H1 (cell line): ENCODE measurements around the gene UPF3A. TPM values are rescaled to one million over a fixed set of nuclear protein-coding genes. Genes with fewer than 3 reads are reported as not detected.

Source experiments
- CTCF ChIA-PET: fragments of 300-600 bp; sonication (Branson Sonifier 250); formaldehyde crosslinking; loops from one replicate; lab custom pipeline; 2021; ENCODE audit not compliant: partially characterized antibody; lab: Charles Lee
- POLR2A ChIA-PET: fragments of 300-600 bp; sonication (Branson Sonifier 250); formaldehyde crosslinking; loops from one replicate; lab custom pipeline; 2021; ENCODE audit warnings: inconsistent platforms; ENCODE audit not compliant: partially characterized antibody; lab: Charles Lee
- DNase-seq, 2 experiments: peaks; one replicate each; pipeline versions ENCODE4 v3.0.0 to v3.0.0-alpha.2; 2010 to 2022; ENCODE audit warnings: low spot score in 2 of 2, low read depth in 1 of 2, mixed read lengths in 1 of 2
- FAIRE-seq: peaks from 2 replicates; lab custom pipeline; 2011; peaks lifted over from hg19 to GRCh38; lab: Jason Lieb, UNC
- H2AFZ ChIP-seq: 2 replicates; pipeline ENCODE4 v1.8.1; 2012; ENCODE audit warnings: low read length, inconsistent platforms
- H2AK5ac ChIP-seq: 2 replicates; pipeline ENCODE4 v1.6.1; 2013; ENCODE audit warnings: low read depth, low read length
- H2BK120ac ChIP-seq: replicated peaks from 2 replicates; pipeline ENCODE3; 2013; ENCODE audit warnings: low read depth, low read length, inconsistent platforms
- H2BK12ac ChIP-seq: 2 replicates; pipeline ENCODE4 v1.6.1; 2013; ENCODE audit warnings: low read depth, low read length
- H2BK15ac ChIP-seq: 2 replicates; pipeline ENCODE4 v1.6.1; 2013; ENCODE audit warnings: low read length
- H2BK20ac ChIP-seq: 2 replicates; pipeline ENCODE4 v1.6.1; 2013; ENCODE audit warnings: low read length
- H2BK5ac ChIP-seq: 2 replicates; pipeline ENCODE4 v1.6.1; 2013; ENCODE audit warnings: low read depth, low read length
- H3K14ac ChIP-seq: 2 replicates; pipeline ENCODE4 v1.6.1; 2013; ENCODE audit warnings: inconsistent platforms; ENCODE audit not compliant: insufficient read length
- H3K18ac ChIP-seq: 2 replicates; pipeline ENCODE4 v1.6.1; 2013; ENCODE audit warnings: low read length; ENCODE audit errors: extremely low read depth
- H3K23ac ChIP-seq: 2 replicates; pipeline ENCODE4 v1.6.1; 2013; ENCODE audit warnings: inconsistent platforms; ENCODE audit not compliant: insufficient read length
- H3K23me2 ChIP-seq: 2 replicates; pipeline ENCODE4 v1.6.1; 2013; ENCODE audit warnings: low read depth, low read length
- H3K27ac ChIP-seq: 2 replicates; pipeline ENCODE4 v1.6.1; 2011; ENCODE audit warnings: low read depth, low read length, inconsistent platforms
- H3K27me3 ChIP-seq, 4 experiments: replicated peaks in 1 of 4; 1 replicate in 1 of 4; 2 replicates in 3 of 4; pipeline versions ENCODE4 v1.6.1 to v1.8.1; 2011 to 2013; ENCODE audit warnings: low read length in 3 of 4, mild to moderate bottlenecking in 3 of 4, inconsistent platforms in 2 of 4, mixed read lengths in 2 of 4, moderate library complexity in 1 of 4; ENCODE audit not compliant: control insufficient read depth in 3 of 4, insufficient read depth in 3 of 4; ENCODE audit errors: extremely low read depth in 1 of 4
- H3K36me3 ChIP-seq, 4 experiments: 2 replicates each; pipeline versions ENCODE4 v1.6.1 to v1.8.1; 2011 to 2013; ENCODE audit warnings: mild to moderate bottlenecking in 4 of 4, low read length in 3 of 4, moderate library complexity in 2 of 4, control low read depth in 1 of 4, inconsistent platforms in 1 of 4; ENCODE audit not compliant: insufficient read depth in 4 of 4, control insufficient read depth in 2 of 4
- H3K4ac ChIP-seq: replicated peaks from 2 replicates; pipeline ENCODE3; 2013; ENCODE audit warnings: low read length, low read depth, mixed read lengths, inconsistent platforms; ENCODE audit not compliant: insufficient read length
- H3K4me1 ChIP-seq, 4 experiments: replicated peaks in 1 of 4; 1 replicate in 1 of 4; 2 replicates in 3 of 4; pipeline versions ENCODE4 v1.6.1 to v1.8.1; 2011 to 2013; ENCODE audit warnings: low read length in 3 of 4, inconsistent platforms in 2 of 4, mixed read lengths in 1 of 4; ENCODE audit not compliant: insufficient read depth in 4 of 4, control insufficient read depth in 3 of 4
- H3K4me2 ChIP-seq, 2 experiments: 2 replicates each; pipeline versions ENCODE4 v1.6.1 to v1.8.1; 2011 to 2013; ENCODE audit warnings: low read depth in 2 of 2, low read length in 2 of 2, control low read depth in 1 of 2, inconsistent platforms in 1 of 2, mild to moderate bottlenecking in 1 of 2; ENCODE audit not compliant: insufficient read depth in 1 of 2
- H3K4me3 ChIP-seq, 4 experiments: fragments of 200-600, 300-600 bp in 1 of 4; sonication (generic), shearing (Covaris generic), sonication (Bioruptor Twin) in 1 of 4; 2 replicates each; pipeline versions ENCODE4 v1.5.1 to v1.8.1; 2011 to 2016; ENCODE audit warnings: low read length in 4 of 4, low read depth in 3 of 4, control low read depth in 2 of 4, inconsistent platforms in 2 of 4, mild to moderate bottlenecking in 2 of 4, mixed read lengths in 1 of 4, moderate library complexity in 1 of 4; ENCODE audit not compliant: insufficient read depth in 2 of 4; ENCODE audit errors: extremely low read depth in 1 of 4
- H3K56ac ChIP-seq: replicated peaks from 2 replicates; pipeline ENCODE3; 2013; ENCODE audit warnings: low read depth, mild to moderate bottlenecking, mixed read lengths, low read length, inconsistent platforms; ENCODE audit not compliant: insufficient read length
- H3K79me1 ChIP-seq: 2 replicates; pipeline ENCODE4 v1.6.1; 2013; ENCODE audit warnings: low read depth, low read length, control low read depth
- H3K79me2 ChIP-seq, 2 experiments: 2 replicates each; pipeline versions ENCODE4 v1.6.1 to v1.8.1; 2012 to 2013; ENCODE audit warnings: low read length in 2 of 2, mild to moderate bottlenecking in 2 of 2, inconsistent platforms in 1 of 2; ENCODE audit not compliant: insufficient read depth in 2 of 2, control insufficient read depth in 1 of 2
- H3K9ac ChIP-seq, 4 experiments: replicated peaks in 1 of 4; 1 replicate in 1 of 4; 2 replicates in 3 of 4; pipeline versions ENCODE4 v1.6.1 to v1.8.1; 2011 to 2013; ENCODE audit warnings: low read depth in 3 of 4, low read length in 3 of 4, control low read depth in 2 of 4, mild to moderate bottlenecking in 2 of 4, moderate library complexity in 2 of 4, inconsistent platforms in 1 of 4; ENCODE audit errors: extremely low read depth in 1 of 4
- H3K9me3 ChIP-seq, 2 experiments: 2 replicates each; pipeline versions ENCODE4 v1.6.1 to v1.8.1; 2012 to 2013; ENCODE audit warnings: mild to moderate bottlenecking in 2 of 2, moderate library complexity in 2 of 2, control low read depth in 1 of 2, inconsistent platforms in 1 of 2, low read depth in 1 of 2, low read length in 1 of 2, mixed read lengths in 1 of 2; ENCODE audit not compliant: insufficient read depth in 2 of 2
- H4K20me1 ChIP-seq, 2 experiments: replicated peaks in 1 of 2; 2 replicates each; pipeline versions ENCODE3 to v1.8.1; 2011 to 2013; ENCODE audit warnings: inconsistent platforms in 2 of 2, low read length in 2 of 2, mild to moderate bottlenecking in 1 of 2; ENCODE audit not compliant: insufficient read depth in 2 of 2, control insufficient read depth in 1 of 2
- H4K5ac ChIP-seq: 2 replicates; pipeline ENCODE4 v1.6.1; 2013; ENCODE audit warnings: low read length, low read depth, mixed read lengths, inconsistent platforms; ENCODE audit not compliant: insufficient read length
- H4K8ac ChIP-seq: 2 replicates; pipeline ENCODE4 v1.8.0; 2013; ENCODE audit warnings: mild to moderate bottlenecking, moderate library complexity, low read length, inconsistent platforms; ENCODE audit not compliant: insufficient read depth; ENCODE audit errors: extremely low read depth
- H4K91ac ChIP-seq: replicated peaks from 2 replicates; pipeline ENCODE3; 2013; ENCODE audit warnings: low read length, mixed read lengths, inconsistent platforms; ENCODE audit not compliant: insufficient read length
- CREB1 ChIP-seq: IDR thresholded peaks from 2 replicates; pipeline ENCODE4 v1.6.1; 2012; ENCODE audit warnings: inconsistent platforms
- TCF12 ChIP-seq: IDR thresholded peaks from 2 replicates; pipeline ENCODE4 v1.6.1; 2011; ENCODE audit warnings: low read depth, mild to moderate bottlenecking, low read length
- WGBS, 2 experiments: shearing (Covaris generic) in 1 of 2; methylation state at CpG; one replicate each; pipeline versions ENCODE4 v1.1.6 to v1.1.7; 2013 to 2015; ENCODE audit warnings: low lambda C conversion rate in 2 of 2, mixed read lengths in 2 of 2, inconsistent platforms in 1 of 2, low coverage in 1 of 2, missing lambda C conversion rate in 1 of 2; ENCODE audit not compliant: insufficient replicate concordance in 2 of 2, insufficient coverage in 1 of 2, insufficient read length in 1 of 2; ENCODE audit errors: extremely low coverage in 1 of 2, missing lambda C conversion rate in 1 of 2; 5-methylcytosine and 5-hydroxymethylcytosine counted together
- polyA plus RNA-seq, 7 experiments: library from polyadenylated mRNA; depleted of rRNA in 3 of 7; stranded (reverse) in 5 of 7; unstranded in 2 of 7; fragments of >200 nt in 5 of 7; fragments of 200-250 nt in 2 of 7; gene quantifications; 1 replicate in 5 of 7; 2 replicates in 1 of 7; 4 replicates in 1 of 7; pipeline versions ENCODE4 v1.2.1 to v1.2.3, GENCODE V29; 2011 to 2013; ENCODE audit warnings: missing spikeins in 2 of 7, mixed read lengths in 2 of 7
- total RNA-seq: library from RNA; stranded (reverse); fragmentation: NEBNext Ultra II Directional; extraction: Animal tissue kit (Norgen Biotek cat#: 25700); gene quantifications from 2 replicates; pipeline ENCODE4 v1.2.1, GENCODE V29; 2021

UPF3A gene
- total and polyA plus RNA-seq, 2 of the 8 experiments (the other 6 are each of a cell fraction or from before 2014, with no cell fraction given): 47.1 to 58.2 TPM

GRCh38 chr13:114310956-114311355 lies 29.6 kb downstream of the UPF3A start:
- no peak overlapping the region for H2AK5ac ChIP-seq
- no peak overlapping the region for H2BK20ac ChIP-seq
- no peak overlapping the region for H3K4me2 ChIP-seq
- H3K4me1 ChIP-seq: 0 out of 7 replicates have a peak, but pooled peaks cover 0 to 3% (median 0%) of the 10 kb centered on the region in 4 experiments
- no peak overlapping the region for H3K56ac ChIP-seq
- H3K27ac ChIP-seq: no peak overlapping the region
- H4K8ac ChIP-seq: no peak overlapping the region
- H3K9ac ChIP-seq: no peak overlapping the region
- no peak for DNase-seq
- H2BK120ac ChIP-seq: no peak overlapping the region
- H3K36me3 ChIP-seq: peaks cover 0 to 8% (median 3%) of the 10 kb centered on the region in 4 experiments; a peak in 3 of 8 replicates
- H4K5ac ChIP-seq: no peak overlapping the region
- FAIRE-seq: no peak
- ChIA-PET CTCF (interaction anchor here (1.1 to 2.0 kb wide), 3 partner anchors 9 to 28 kb away, joined by 5 read pairs; no protein-coding TSS in a partner anchor), POLR2A (interaction anchor here (0.9 to 1.8 kb wide), 6 partner anchors 11 to 81 kb away, joined by 3 to 8 read pairs (median 3); partner anchors contain the start of gene UPF3A)
- peaks cover 0 to 2% of the 10 kb centered on the region in 2 experiments for H4K20me1 ChIP-seq
- H3K79me2 ChIP-seq: peaks cover 0 to 15% of the 10 kb centered on the region in 2 experiments
- H3K23me2 ChIP-seq: peaks cover 4% of the 10 kb centered on the region; the same call in 1 of the 2 replicates
- WGBS, 2 experiments: 91% methylated on average over 5 of the region's 5 CpGs; no CpG with 5 or more reads in 1 of the 2 experiments
- TF ChIP-seq CREB1: no peak
- no peak for TF ChIP-seq TCF12
- H2BK5ac ChIP-seq: no peak overlapping the region
- H3K4me3 ChIP-seq: no peak overlapping the region
- no peak overlapping the region for H3K4ac ChIP-seq
- no peak overlapping the region for H3K18ac ChIP-seq
- H3K27me3 ChIP-seq: no peaks in the 10 kb centered on the region
- no peak overlapping the region for H2BK15ac ChIP-seq
- no peaks in the 10 kb centered on the region; the same call in 1 of the 2 replicates for H3K79me1 ChIP-seq
- no peak overlapping the region for H4K91ac ChIP-seq
- no peak overlapping the region for H2BK12ac ChIP-seq
- H3K14ac ChIP-seq: no peak overlapping the region
- no peak overlapping the region for H2AFZ ChIP-seq
- no peak overlapping the region for H3K23ac ChIP-seq
- H3K9me3 ChIP-seq: no peaks in the 10 kb centered on the region
